ENCODE data around the gene GUCY1A1. TPM values are rescaled to one million over a fixed set of nuclear protein-coding genes. Genes with fewer than 3 reads are reported as not detected.

The GUCY1A1 gene
- total RNA-seq, 1 experiment from 2014 or later = not detected

GRCh38 chr4:155681886-155682285, 15.2 kb downstream of the GUCY1A1 start:
- ChIA-PET CTCF (no interaction called here), RAD21 (ENCODE audit: low non-redundant PET in 1 of 2, low total read pairs in 2 of 2, uncharacterized antibody in 2 of 2, unreplicated experiment in 2 of 2) (no interaction called here), POLR2A (no interaction called here)
- Histone ChIP-seq H3K4me2 (ENCODE audit: low read length) (no peak overlapping the region), H4K20me1 (ENCODE audit: insufficient read depth) (no peaks in the 10 kb centered on the region), H3K36me3 (ENCODE audit: control insufficient read depth in 1 of 2, insufficient read depth in 2 of 2, low read length in 2 of 2) (no peaks in the 10 kb centered on the region), H3K27me3 (ENCODE audit: insufficient read depth, low read length) (no peaks in the 10 kb centered on the region), H3K9me3 (ENCODE audit: control insufficient read depth in 1 of 2, insufficient read depth in 1 of 2, low read depth in 1 of 2, low read length in 2 of 2) (no peaks in the 10 kb centered on the region), H2AFZ (ENCODE audit: low read depth, low read length, poor library complexity, severe bottlenecking) (no peak overlapping the region), H3K79me2 (ENCODE audit: insufficient read depth, low read length) (no peaks in the 10 kb centered on the region), H3K27ac (ENCODE audit: low read depth, low read length) (no peak overlapping the region), H3K9me2 (ENCODE audit: insufficient read depth) (no peaks in the 10 kb centered on the region), H3K9ac (ENCODE audit: low read length) (no peak overlapping the region), H3K4me3 (replicated peaks in 1 of 2; ENCODE audit: low read depth in 1 of 2, low read length in 2 of 2) (no peak overlapping the region), H3K4me1 (ENCODE audit: control insufficient read depth in 1 of 2, insufficient read depth in 2 of 2, low read length in 2 of 2) (no peaks in the 10 kb centered on the region)
- intact Hi-C loops (cut with micrococcal nuclease) = no loop called here
- ATAC-seq = no peak
- no peak for DNase-seq (ENCODE audit: low read depth, low spot score)
- TF ChIP-seq CEBPB (IDR thresholded peaks at IDR 0.05; ENCODE audit: low read depth) (no peak), CTCF (IDR thresholded peaks at IDR 0.05 in 2 of 3, conservative IDR thresholded peaks at IDR 0.05 in 1 of 3; ENCODE audit: borderline replicate concordance in 1 of 3, insufficient read depth in 1 of 3, low read depth in 2 of 3, low read length in 2 of 3) (no peak), EZH2 (IDR thresholded peaks at IDR 0.05) (no peak), ATF3 (IDR thresholded peaks at IDR 0.05) (no peak), POLR2A (IDR thresholded peaks at IDR 0.05; ENCODE audit: borderline replicate concordance, extremely low read depth, insufficient read depth, insufficient read length) (no peak), ELF1 (IDR thresholded peaks at IDR 0.05; ENCODE audit: borderline replicate concordance, low read depth) (no peak), SRF (IDR thresholded peaks at IDR 0.05; ENCODE audit: low read depth) (no peak), RAD21 (IDR thresholded peaks at IDR 0.05; ENCODE audit: low read depth) (no peak), JUND (IDR thresholded peaks at IDR 0.05) (no peak), MAX (IDR thresholded peaks at IDR 0.05) (no peak), CBX3 (IDR thresholded peaks at IDR 0.05; ENCODE audit: low read depth) (no peak), SP1 (IDR thresholded peaks at IDR 0.05; ENCODE audit: low read depth) (no peak), ZBTB33 (IDR thresholded peaks at IDR 0.05; ENCODE audit: extremely low read depth, insufficient replicate concordance, low read length) (no peak), FOSL1 (IDR thresholded peaks at IDR 0.05; ENCODE audit: low read depth) (no peak)
- BruUV-seq (replicated peaks) = no TSS peak

Data from HCT116 (cell line).